Activated B cell treated with CpG ODN at 0.5 μM for 24 hours (primary cell): ENCODE measurements around the gene PHF24. TPM values are rescaled to one million over a fixed set of nuclear protein-coding genes. Genes with fewer than 3 reads are reported as not detected.

Source experiments
- ATAC-seq: fragments of 200-7000 bp; cut with Tn5 transposase; one replicate; pipeline ENCODE4 v1.10.0; 2021; ENCODE audit warnings: low read depth, mild to moderate bottlenecking, moderate library complexity
- CTCF ChIA-PET: fragments of 350-600 bp; sonication (Branson Sonifier 250); formaldehyde crosslinking; loops from one replicate; lab custom pipeline; 2021; ENCODE audit warnings: antibody characterized with exemption; lab: Charles Lee
- POLR2A ChIA-PET: fragments of 350-600 bp; sonication (Branson Sonifier 250); formaldehyde crosslinking; loops from one replicate; lab custom pipeline; 2021; ENCODE audit warnings: antibody characterized with exemption; lab: Charles Lee
- DNase-seq: peaks from one replicate; pipeline ENCODE4 v3.0.0; 2022
- H3K27ac Mint-ChIP-seq: one replicate; pipeline ENCODE4 v1.8.0; 2020; ENCODE audit warnings: mixed read lengths
- H3K27me3 Mint-ChIP-seq: one replicate; pipeline ENCODE4 v1.8.0; 2021; ENCODE audit warnings: mixed read lengths
- H3K36me3 Mint-ChIP-seq: one replicate; pipeline ENCODE4 v1.8.0; 2021; ENCODE audit warnings: low read depth, mixed read lengths
- H3K4me1 Mint-ChIP-seq: one replicate; pipeline ENCODE4 v1.8.0; 2021; ENCODE audit warnings: mixed read lengths
- H3K4me3 Mint-ChIP-seq: one replicate; pipeline ENCODE4 v1.8.0; 2020; ENCODE audit warnings: mild to moderate bottlenecking, mixed read lengths
- H3K9me3 Mint-ChIP-seq: one replicate; pipeline ENCODE4 v1.8.0; 2020; ENCODE audit warnings: mixed read lengths
- intact Hi-C: fragments of 100-400 bp; cut with micrococcal nuclease; formaldehyde crosslinking; loops from one replicate; pipeline ENCODE4 v1.15.1; 2024
- total RNA-seq: library from RNA; stranded (reverse); gene quantifications from 2 replicates; pipeline ENCODE4 v1.2.3, GENCODE V29; 2022
- TF ChIP-seq, protein P1 (sequence below): fragments of 200-600 bp; IDR thresholded peaks from one replicate; pipeline ENCODE4 v1.8.0; 2022; ENCODE audit warnings: antibody characterized with exemption, mild to moderate bottlenecking

The PHF24 gene
- total RNA-seq, 1 donor from 2014 or later, result 0.13 TPM

DNA sequence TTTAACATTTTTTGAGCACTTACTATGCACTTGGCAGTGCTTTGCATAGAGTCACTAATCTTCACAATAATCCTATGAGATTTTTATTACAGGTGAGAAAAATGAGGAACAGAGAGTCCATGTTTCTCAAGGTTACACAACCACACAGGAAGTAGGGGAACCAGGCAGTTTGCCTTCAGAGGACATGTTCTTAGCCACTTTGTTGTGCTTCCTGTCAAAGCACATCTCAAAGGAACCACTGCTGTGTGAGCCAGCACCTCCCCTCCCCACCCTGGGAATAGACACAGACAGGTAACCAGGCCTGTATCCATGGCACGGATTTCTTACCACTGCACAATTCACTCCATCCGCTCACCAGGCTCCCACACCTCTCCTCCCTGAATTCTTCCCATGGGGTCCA lies 25.1 kb downstream of the PHF24 start:
- ChIA-PET CTCF (interaction anchor here (1.0 kb wide), 1 partner anchor 83 kb away, joined by 3 read pairs; no protein-coding TSS in a partner anchor), POLR2A (interaction anchor here (0.6 kb wide), 1 partner anchor 707 kb away, joined by 5 read pairs; no protein-coding TSS in a partner anchor)
- no peak for DNase-seq
- intact Hi-C loops, result loop anchor here (10.0 kb wide), 1 partner anchor 348 kb away; the partner anchor contains the start of gene SIGMAR1
- peak overlapping the region; percentile 55 for H3K4me3 Mint-ChIP-seq
- TF ChIP-seq, protein P1, sequence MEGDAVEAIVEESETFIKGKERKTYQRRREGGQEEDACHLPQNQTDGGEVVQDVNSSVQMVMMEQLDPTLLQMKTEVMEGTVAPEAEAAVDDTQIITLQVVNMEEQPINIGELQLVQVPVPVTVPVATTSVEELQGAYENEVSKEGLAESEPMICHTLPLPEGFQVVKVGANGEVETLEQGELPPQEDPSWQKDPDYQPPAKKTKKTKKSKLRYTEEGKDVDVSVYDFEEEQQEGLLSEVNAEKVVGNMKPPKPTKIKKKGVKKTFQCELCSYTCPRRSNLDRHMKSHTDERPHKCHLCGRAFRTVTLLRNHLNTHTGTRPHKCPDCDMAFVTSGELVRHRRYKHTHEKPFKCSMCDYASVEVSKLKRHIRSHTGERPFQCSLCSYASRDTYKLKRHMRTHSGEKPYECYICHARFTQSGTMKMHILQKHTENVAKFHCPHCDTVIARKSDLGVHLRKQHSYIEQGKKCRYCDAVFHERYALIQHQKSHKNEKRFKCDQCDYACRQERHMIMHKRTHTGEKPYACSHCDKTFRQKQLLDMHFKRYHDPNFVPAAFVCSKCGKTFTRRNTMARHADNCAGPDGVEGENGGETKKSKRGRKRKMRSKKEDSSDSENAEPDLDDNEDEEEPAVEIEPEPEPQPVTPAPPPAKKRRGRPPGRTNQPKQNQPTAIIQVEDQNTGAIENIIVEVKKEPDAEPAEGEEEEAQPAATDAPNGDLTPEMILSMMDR, result no peak
- peak; percentile 29 for ATAC-seq
- peaks cover 52% of the 10 kb centered on the region for H3K4me1 Mint-ChIP-seq
- H3K9me3 Mint-ChIP-seq, result no peaks in the 10 kb centered on the region
- peak overlapping the region; percentile 74 for H3K27ac Mint-ChIP-seq
- no peaks in the 10 kb centered on the region for H3K36me3 Mint-ChIP-seq
- H3K27me3 Mint-ChIP-seq, result no peaks in the 10 kb centered on the region

DNA sequence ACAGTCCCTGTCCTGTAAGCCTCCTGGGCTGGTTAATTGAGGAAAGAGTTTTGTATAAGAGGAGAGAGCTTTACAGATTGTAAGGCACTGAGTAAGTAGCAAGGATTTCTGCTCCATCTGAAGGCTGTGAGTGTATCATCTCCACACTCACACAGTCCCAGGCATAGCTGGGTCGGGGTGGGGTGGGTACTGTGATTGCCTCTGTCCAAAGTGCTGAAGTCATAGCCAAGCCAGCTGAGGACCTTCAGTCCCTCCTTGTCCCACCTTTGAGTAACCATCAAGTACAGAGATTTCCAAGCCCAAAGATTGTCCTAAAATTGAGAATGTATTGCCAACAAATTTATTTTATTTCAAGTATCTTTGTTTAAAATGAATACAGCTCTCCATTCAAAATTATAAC lies 26.0 kb downstream of the PHF24 start:
- DNase-seq, result no peak
- TF ChIP-seq, protein P1, result no peak
- Mint-ChIP-seq H3K36me3 (peaks cover under 1% of the 10 kb centered on the region), H3K9me3 (no peaks in the 10 kb centered on the region), H3K4me3 (no peak overlapping the region), H3K27ac (peak overlapping the region; percentile 74), H3K27me3 (no peaks in the 10 kb centered on the region), H3K4me1 (peaks cover 59% of the 10 kb centered on the region)
- POLR2A ChIA-PET, result no interaction called here
- CTCF ChIA-PET, result interaction anchor here (1.6 to 2.4 kb wide), 5 partner anchors 10 to 88 kb away, joined by 5 to 29 read pairs (median 8); a partner anchor contains a TSS
- ATAC-seq, result no peak
- intact Hi-C loops, result loop anchor here (10.0 kb wide), 1 partner anchor 349 kb away; the partner anchor contains the start of gene SIGMAR1

DNA sequence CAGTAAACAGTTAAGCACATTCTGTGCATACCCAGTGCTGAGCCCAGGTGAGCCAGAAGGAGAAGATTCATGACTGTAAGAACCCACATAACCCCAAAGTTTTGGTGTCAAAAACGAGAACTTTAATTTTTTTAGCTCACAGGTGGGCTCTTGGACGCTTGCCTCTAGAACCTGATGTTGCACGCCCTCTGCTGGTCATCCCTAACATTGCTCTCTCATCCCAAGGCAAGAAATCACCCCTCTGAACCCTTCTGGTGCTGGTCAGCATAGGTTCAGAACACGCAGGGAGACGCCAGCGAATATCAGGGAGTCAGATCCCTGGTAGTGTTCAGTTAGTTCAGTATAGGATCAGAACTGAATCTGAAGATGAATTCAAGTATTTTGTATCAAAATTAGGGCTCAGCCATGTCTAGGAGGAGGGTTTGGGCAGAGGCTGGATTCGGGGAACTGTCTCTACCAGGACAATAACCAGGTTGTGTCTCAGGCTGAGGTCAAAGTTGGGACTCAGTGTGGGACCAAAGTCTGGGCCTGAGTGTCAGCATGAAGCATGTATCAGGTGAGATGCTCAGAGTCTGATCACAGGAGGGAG lies 27.3 kb downstream of the PHF24 start:
- ChIA-PET POLR2A (interaction anchor here (0.7 to 1.0 kb wide), 2 partner anchors 86 kb away, joined by 3 to 4 read pairs; no protein-coding TSS in a partner anchor), CTCF (interaction anchor here (1.0 to 2.4 kb wide), 8 partner anchors 8 to 94 kb away, joined by 3 to 29 read pairs (median 8); partner anchors contain the start of gene FANCG)
- no peak for ATAC-seq
- no peaks in the 10 kb centered on the region for H3K27me3 Mint-ChIP-seq
- TF ChIP-seq, protein P1, result peak; percentile 27
- DNase-seq, result no peak
- H3K9me3 Mint-ChIP-seq, result no peaks in the 10 kb centered on the region
- H3K27ac Mint-ChIP-seq, result peak overlapping the region; percentile 42
- intact Hi-C loops, result loop anchor here (1.0 to 10.0 kb wide), 5 partner anchors 86 to 747 kb away; partner anchors contain the start of genes CREB3, DNAI1, FAM219A and RPP25L
- no peak overlapping the region for H3K4me3 Mint-ChIP-seq
- peaks cover 6% of the 10 kb centered on the region for H3K36me3 Mint-ChIP-seq
- peaks cover 67% of the 10 kb centered on the region for H3K4me1 Mint-ChIP-seq

DNA sequence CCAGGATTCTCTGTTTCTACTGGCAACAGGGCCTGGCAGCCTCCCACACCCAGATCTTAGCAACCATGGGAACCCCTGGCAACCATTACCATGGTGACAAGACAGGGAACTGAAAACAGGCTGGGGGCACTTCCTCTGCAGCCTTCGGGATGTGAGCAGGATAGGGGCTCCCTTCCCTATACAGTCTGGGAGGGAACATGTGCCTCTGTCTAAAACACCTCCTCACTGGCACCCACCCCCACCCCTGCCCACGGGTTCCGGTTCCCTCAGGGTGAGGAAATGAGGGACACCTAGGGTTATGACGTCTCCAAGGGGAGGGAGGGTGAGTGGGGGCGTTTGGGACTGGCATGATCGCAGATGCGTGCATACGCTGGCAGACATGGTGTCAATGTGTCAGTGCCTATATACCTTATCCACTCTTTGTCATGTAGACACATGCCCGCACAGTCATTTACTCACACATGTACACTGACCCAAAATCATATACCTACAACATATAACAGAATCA lies 28.5 kb downstream of the PHF24 start:
- ChIA-PET POLR2A (no interaction called here), CTCF (no interaction called here)
- no peak for ATAC-seq
- intact Hi-C loops, result loop anchor here (5.0 to 10.0 kb wide), 4 partner anchors 352 to 746 kb away; partner anchors contain the start of genes CREB3, DNAI1, FAM219A and RPP25L
- TF ChIP-seq, protein P1, result no peak
- Mint-ChIP-seq H3K27ac (peak overlapping the region; percentile 22), H3K4me3 (peak overlapping the region; percentile 16), H3K9me3 (no peaks in the 10 kb centered on the region), H3K36me3 (peaks cover 6% of the 10 kb centered on the region), H3K27me3 (peaks cover 2% of the 10 kb centered on the region), H3K4me1 (peaks cover 76% of the 10 kb centered on the region)
- DNase-seq, result no peak
